ENCODE results near the gene MFAP1.

GRCh38 chr15:43872416-43873020 lies 48.0 kb upstream of the MFAP1 start:
- TF ChIP-seq CEBPB (IDR thresholded peaks at IDR 0.05) = no peak
- no peak for TF ChIP-seq USF1 (IDR thresholded peaks at IDR 0.05)
- TF ChIP-seq RAD21 (IDR thresholded peaks at IDR 0.05; ENCODE audit: low read depth) = peak; percentile 69
- TF ChIP-seq EP300 (IDR thresholded peaks at IDR 0.05; ENCODE audit: borderline replicate concordance) = no peak
- TF ChIP-seq, protein P1, sequence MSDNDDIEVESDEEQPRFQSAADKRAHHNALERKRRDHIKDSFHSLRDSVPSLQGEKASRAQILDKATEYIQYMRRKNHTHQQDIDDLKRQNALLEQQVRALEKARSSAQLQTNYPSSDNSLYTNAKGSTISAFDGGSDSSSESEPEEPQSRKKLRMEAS (IDR thresholded peaks at IDR 0.05) = no peak
- TF ChIP-seq CREB1 (IDR thresholded peaks at IDR 0.05; ENCODE audit: low read depth) = no peak
- no peak for TF ChIP-seq TAF1 (IDR thresholded peaks at IDR 0.05; ENCODE audit: low read depth)
- no peak for TF ChIP-seq NFIC (IDR thresholded peaks at IDR 0.05)
- no peak for TF ChIP-seq YY1 (IDR thresholded peaks at IDR 0.05; ENCODE audit: low read depth)

Data from Ishikawa (cell line).